ENCODE data around the gene SPATC1L. TPM values are rescaled to one million over a fixed set of nuclear protein-coding genes. Genes with fewer than 3 reads are reported as not detected.

Gene SPATC1L
- total and polyA plus RNA-seq, 2 of the 8 experiments (the other 6 are each of a cell fraction or from before 2014, with no cell fraction given) = 24.9 to 50.0 TPM

DNA sequence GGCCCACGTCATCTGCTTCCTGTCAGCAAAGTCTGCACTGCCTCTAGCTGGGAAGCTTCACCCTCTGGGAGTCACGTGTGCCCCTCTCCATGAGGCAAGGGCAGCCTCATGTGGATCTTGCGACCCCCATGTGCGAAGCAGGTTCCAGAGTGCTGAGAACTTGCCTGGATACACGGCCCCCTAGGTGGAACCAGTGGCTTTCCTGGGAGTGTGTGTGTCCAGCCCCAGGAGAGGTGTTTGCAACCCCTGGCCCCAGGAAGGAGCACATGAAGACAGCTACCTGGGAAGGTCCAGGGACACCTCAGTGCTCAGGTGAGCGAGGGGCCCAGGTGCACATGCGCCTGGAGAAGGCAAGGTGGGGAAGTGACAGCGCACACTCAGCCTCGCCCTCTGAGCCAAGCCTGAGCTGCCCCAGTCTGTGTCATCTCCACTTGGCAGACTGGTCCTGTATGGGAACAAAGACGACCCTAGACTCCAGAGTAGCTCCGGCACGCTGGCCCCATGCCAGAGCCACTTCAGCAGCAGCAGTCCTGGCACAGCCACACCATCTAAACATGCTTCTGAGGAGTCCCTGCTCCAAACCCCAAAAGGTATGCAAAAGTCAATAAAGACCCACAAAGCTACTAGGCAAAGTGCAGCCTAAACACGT is 35.5 kb upstream of the SPATC1L start:
- no peak overlapping the region for H2AK5ac ChIP-seq (ENCODE audit: low read depth, low read length)
- H2BK20ac ChIP-seq (ENCODE audit: low read length) = no peak overlapping the region
- H3K18ac ChIP-seq (ENCODE audit: extremely low read depth, low read length) = no peak overlapping the region
- H2BK12ac ChIP-seq (ENCODE audit: low read depth, low read length) = no peak overlapping the region
- H3K23me2 ChIP-seq (ENCODE audit: low read depth, low read length) = no peaks in the 10 kb centered on the region
- no peaks in the 10 kb centered on the region for H3K9me3 ChIP-seq (ENCODE audit: insufficient read depth in 2 of 2, low read depth in 1 of 2, low read length in 1 of 2)
- ChIA-PET POLR2A (ENCODE audit: partially characterized antibody) (no interaction called here), CTCF (ENCODE audit: partially characterized antibody) (interaction anchor here (0.6 to 1.2 kb wide), 3 partner anchors 9 to 73 kb away, joined by 3 to 4 read pairs (median 3); no protein-coding TSS in a partner anchor)
- H3K56ac ChIP-seq (replicated peaks; ENCODE audit: insufficient read length, low read depth, low read length) = no peak overlapping the region
- no peak for TF ChIP-seq FOSL1 (IDR thresholded peaks at IDR 0.05; ENCODE audit: insufficient read depth, low read depth, low read length)
- no peak for TF ChIP-seq SP1 (IDR thresholded peaks at IDR 0.05; ENCODE audit: low read depth, low read length)
- TF ChIP-seq SP2 (IDR thresholded peaks at IDR 0.05; ENCODE audit: low read length) = no peak
- no peak for TF ChIP-seq EZH2 (IDR thresholded peaks at IDR 0.05; ENCODE audit: low read depth, low read length, severe bottlenecking)
- TF ChIP-seq KDM1A (IDR thresholded peaks at IDR 0.05; ENCODE audit: borderline replicate concordance, low read length) = no peak
- TF ChIP-seq CBX5 (IDR thresholded peaks at IDR 0.05; ENCODE audit: low read depth, low read length) = no peak
- DNase-seq (ENCODE audit: low read depth in 1 of 2, low spot score in 2 of 2) (no peak), FAIRE-seq (no peak)
- H4K8ac ChIP-seq (ENCODE audit: extremely low read depth, insufficient read depth, low read length) = no peak overlapping the region; the same call in 1 of the 2 replicates
- no peak overlapping the region for H3K27ac ChIP-seq (ENCODE audit: low read depth, low read length)
- no peak overlapping the region for H3K23ac ChIP-seq (ENCODE audit: insufficient read length)
- H4K5ac ChIP-seq (ENCODE audit: insufficient read length, low read depth, low read length) = no peak overlapping the region
- peaks cover 3 to 38% of the 10 kb centered on the region in 2 experiments; a peak in 3 of 4 replicates for H3K79me2 ChIP-seq (ENCODE audit: control insufficient read depth in 1 of 2, insufficient read depth in 2 of 2, low read length in 2 of 2)
- peaks cover 6 to 40% of the 10 kb centered on the region in 2 experiments for H4K20me1 ChIP-seq (replicated peaks in 1 of 2; ENCODE audit: control insufficient read depth in 1 of 2, insufficient read depth in 2 of 2, low read length in 2 of 2)
- H3K36me3 ChIP-seq (ENCODE audit: control insufficient read depth in 2 of 4, insufficient read depth in 4 of 4, low read length in 3 of 4) = peaks cover 5 to 23% (median 14%) of the 10 kb centered on the region in 4 experiments; a peak in 5 of 8 replicates
- no peak overlapping the region for H4K91ac ChIP-seq (replicated peaks; ENCODE audit: insufficient read length, low read length)
- H3K4ac ChIP-seq (replicated peaks; ENCODE audit: insufficient read length, low read depth, low read length) = no peak overlapping the region
- H2AFZ ChIP-seq (ENCODE audit: low read length) = no peak overlapping the region
- WGBS, 2 experiments (ENCODE audit: extremely low coverage in 1 of 2, insufficient coverage in 1 of 2, insufficient read length in 1 of 2, insufficient replicate concordance in 2 of 2, low coverage in 1 of 2, low lambda C conversion rate in 2 of 2, missing lambda C conversion rate in 1 of 2) = 81% methylated on average over 13 of the region's 13 CpGs; no CpG with 5 or more reads in 1 of the 2 experiments
- no peak overlapping the region for H3K4me2 ChIP-seq (ENCODE audit: insufficient read depth in 1 of 2, low read depth in 2 of 2, low read length in 2 of 2)
- peaks cover 0 to 2% (median 0%) of the 10 kb centered on the region in 4 experiments; a peak in 1 of 7 replicates for H3K4me1 ChIP-seq (replicated peaks in 1 of 4; ENCODE audit: control insufficient read depth in 3 of 4, insufficient read depth in 4 of 4, low read length in 3 of 4)
- H3K79me1 ChIP-seq (ENCODE audit: low read depth, low read length) = peaks cover 31% of the 10 kb centered on the region
- no peak overlapping the region for H2BK120ac ChIP-seq (replicated peaks; ENCODE audit: low read depth, low read length)
- no peak overlapping the region for H2BK15ac ChIP-seq (ENCODE audit: low read length)
- no peak overlapping the region for H3K4me3 ChIP-seq (ENCODE audit: extremely low read depth in 1 of 4, insufficient read depth in 2 of 4, low read depth in 3 of 4, low read length in 4 of 4)
- H3K27me3 ChIP-seq (replicated peaks in 1 of 4; ENCODE audit: control insufficient read depth in 3 of 4, extremely low read depth in 1 of 4, insufficient read depth in 3 of 4, low read length in 3 of 4) = no peaks in the 10 kb centered on the region
- no peak overlapping the region; the same call in 1 of the 2 replicates for H2BK5ac ChIP-seq (ENCODE audit: low read depth, low read length)
- no peak overlapping the region; a peak in 1 of 7 replicates for H3K9ac ChIP-seq (replicated peaks in 1 of 4; ENCODE audit: extremely low read depth in 1 of 4, low read depth in 3 of 4, low read length in 3 of 4)
- no peak overlapping the region for H3K14ac ChIP-seq (ENCODE audit: insufficient read length)
